HG03565 (cell line): ENCODE results near the gene KLHL29.
"Not testable (repeated sequence)": the region's sequence is repeated elsewhere in the genome, so short reads cannot be mapped to it uniquely, and the experiment has no call there.

Experiments
- ATAC-seq: cut with Tn5 transposase; IDR thresholded peaks from one replicate; pipeline ENCODE4 v1.9.1; 2021; ENCODE audit warnings: mild to moderate bottlenecking, moderate library complexity; ENCODE audit not compliant: unreplicated experiment

The KLHL29 gene

GRCh38 chr2:23734416-23734815, 349.4 kb downstream of the KLHL29 start:
- no peak for ATAC-seq

- ATAC-seq = not testable (repeated sequence)
Observed at GRCh38 chr2:23736783-23737182, 351.8 kb downstream of the KLHL29 start.

- ATAC-seq = no peak
Observed at GRCh38 chr2:23745068-23745725, 360.2 kb downstream of the KLHL29 start.

- no peak for ATAC-seq
Observed at GRCh38 chr2:23745726-23746105, 360.7 kb downstream of the KLHL29 start.

- no peak for ATAC-seq
Observed at GRCh38 chr2:23746141-23746863, 361.3 kb downstream of the KLHL29 start.

GRCh38 chr2:23751747-23752265, 366.8 kb downstream of the KLHL29 start:
- no peak for ATAC-seq

- no peak for ATAC-seq
Observed at GRCh38 chr2:23753291-23754010, 368.5 kb downstream of the KLHL29 start.

GRCh38 chr2:23754970-23755369, 370.0 kb downstream of the KLHL29 start:
- no peak for ATAC-seq

- ATAC-seq = no peak
Observed at GRCh38 chr2:23756593-23757292, 371.8 kb downstream of the KLHL29 start.

GRCh38 chr2:23757686-23758433, 372.9 kb downstream of the KLHL29 start:
- ATAC-seq = no peak
